Endometrial microvascular endothelial cells (primary cell): ENCODE data around the gene RHD. TPM values are rescaled to one million over a fixed set of nuclear protein-coding genes. Genes with fewer than 3 reads are reported as not detected.
"Not testable (repeated sequence)": the region's sequence is repeated elsewhere in the genome, so short reads cannot be mapped to it uniquely, and the experiment has no call there.

Experiments
- in situ Hi-C: cut with HindIII; loops from 2 replicates; pipeline ENCODE4 v1.10.0; 2017; ENCODE audit warnings: low sequenced_read_pairs, low pct_unique_long_range_greater_than_20kb; ENCODE audit errors: inconsistent ontology term
- total RNA-seq: library from RNA; depleted of rRNA; stranded (reverse); fragments of >200 nt; gene quantifications from one replicate; pipeline ENCODE4 v1.2.3, GENCODE V29; 2015; ENCODE audit errors: inconsistent ontology term

Gene RHD
- total RNA-seq, 1 donor from 2014 or later: not detected

GRCh38 chr1:25255706-25256577 lies 16.4 kb upstream of the RHD start:
- in situ Hi-C loops: no loop called here

GRCh38 chr1:25256578-25256965 lies 15.7 kb upstream of the RHD start:
- in situ Hi-C loops: no loop called here

GRCh38 chr1:25257196-25257595 lies 15.1 kb upstream of the RHD start:
- in situ Hi-C loops: no loop called here

GRCh38 chr1:25259813-25260212 lies 12.5 kb upstream of the RHD start:
- in situ Hi-C loops: not testable (repeated sequence)

GRCh38 chr1:25260336-25260735 lies 12.0 kb upstream of the RHD start:
- in situ Hi-C loops: not testable (repeated sequence)

GRCh38 chr1:25266554-25267287 lies 5.6 kb upstream of the RHD start:
- in situ Hi-C loops: not testable (repeated sequence)

- in situ Hi-C loops: not testable (repeated sequence)
These were observed 4.8 kb upstream of the RHD start for GRCh38 chr1:25267288-25268142.

- in situ Hi-C loops: not testable (repeated sequence)
These were observed 4.1 kb upstream of the RHD start for GRCh38 chr1:25268143-25268760.

- in situ Hi-C loops: not testable (repeated sequence)
These were observed 3.3 kb downstream of the RHD start for GRCh38 chr1:25275648-25276047.

- in situ Hi-C loops: not testable (repeated sequence)
These were observed 5.0 kb downstream of the RHD start for GRCh38 chr1:25277295-25277694.

- in situ Hi-C loops: not testable (repeated sequence)
These were observed 6.0 kb downstream of the RHD start for GRCh38 chr1:25278358-25278757.

- in situ Hi-C loops: not testable (repeated sequence)
These were observed 6.5 kb downstream of the RHD start for GRCh38 chr1:25278790-25279189.

- in situ Hi-C loops: not testable (repeated sequence)
These were observed 7.4 kb downstream of the RHD start for GRCh38 chr1:25279693-25280111.

- in situ Hi-C loops: not testable (repeated sequence)
These were observed 13.6 kb downstream of the RHD start for GRCh38 chr1:25285862-25286261.

GRCh38 chr1:25287164-25287563 lies 14.9 kb downstream of the RHD start:
- in situ Hi-C loops: not testable (repeated sequence)

- in situ Hi-C loops: not testable (repeated sequence)
These were observed 16.3 kb downstream of the RHD start for GRCh38 chr1:25288573-25289101.

GRCh38 chr1:25290043-25290442 lies 17.7 kb downstream of the RHD start:
- in situ Hi-C loops: not testable (repeated sequence)

- in situ Hi-C loops: not testable (repeated sequence)
These were observed 21.1 kb downstream of the RHD start for GRCh38 chr1:25293426-25293825.
